GM18507 (cell line): ENCODE data around the gene IKZF3.

ENCODE experiments used
- DNase-seq: peaks from one replicate; pipeline ENCODE4 v3.0.0; 2011; ENCODE audit warnings: low read depth; ENCODE audit not compliant: insufficient read length; ENCODE audit errors: extremely low spot score
- FAIRE-seq: peaks from 2 replicates; lab custom pipeline; 2011; peaks lifted over from hg19 to GRCh38; lab: Jason Lieb, UNC

The IKZF3 gene

GRCh38 chr17:39709998-39710964 is 153.8 kb downstream of the IKZF3 start:
- FAIRE-seq, result no peak
- no peak for DNase-seq

GRCh38 chr17:39709319-39709997 is 154.7 kb downstream of the IKZF3 start:
- no peak for FAIRE-seq
- no peak for DNase-seq
